ENCODE measurements around the gene SDR42E2. TPM values are rescaled to one million over a fixed set of nuclear protein-coding genes. Genes with fewer than 3 reads are reported as not detected.

Gene SDR42E2
- total and polyA plus RNA-seq, 2 of the 8 experiments (the other 6 are each of a cell fraction or from before 2014, with no cell fraction given) = 0.08 TPM; not detected in 1

GRCh38 chr16:22205577-22206012 is 43.3 kb downstream of the SDR42E2 start (continued):
- TF ChIP-seq CHD7 (IDR thresholded peaks at IDR 0.05; ENCODE audit: insufficient replicate concordance, low read length) = no peak
- no peak for TF ChIP-seq POU5F1 (IDR thresholded peaks at IDR 0.05; ENCODE audit: low read depth, low read length)
- no peak for TF ChIP-seq PHF8 (conservative IDR thresholded peaks at IDR 0.05; ENCODE audit: low read depth, low read length)
- TF ChIP-seq HDAC6 (IDR thresholded peaks at IDR 0.05; ENCODE audit: low read depth, low read length) = no peak
- TF ChIP-seq SP4 (IDR thresholded peaks at IDR 0.05; ENCODE audit: low read length) = no peak
- no peak for TF ChIP-seq GTF2F1 (IDR thresholded peaks at IDR 0.05; ENCODE audit: borderline replicate concordance, low read depth, low read length)
- no peak for TF ChIP-seq NRF1 (IDR thresholded peaks at IDR 0.05; ENCODE audit: low read depth, low read length)
